COLO668 (cell line): Measurements from ENCODE around the gene TGFBR3.
"Not testable (repeated sequence)": the region's sequence is repeated elsewhere in the genome, so short reads cannot be mapped to it uniquely, and the experiment has no call there.

Experiments
- DNase-seq: peaks from one replicate; lab custom pipeline; 2025; ENCODE audit not compliant: unreplicated experiment; lab: John Stamatoyannopoulos, UW

TGFBR3 gene

DNA sequence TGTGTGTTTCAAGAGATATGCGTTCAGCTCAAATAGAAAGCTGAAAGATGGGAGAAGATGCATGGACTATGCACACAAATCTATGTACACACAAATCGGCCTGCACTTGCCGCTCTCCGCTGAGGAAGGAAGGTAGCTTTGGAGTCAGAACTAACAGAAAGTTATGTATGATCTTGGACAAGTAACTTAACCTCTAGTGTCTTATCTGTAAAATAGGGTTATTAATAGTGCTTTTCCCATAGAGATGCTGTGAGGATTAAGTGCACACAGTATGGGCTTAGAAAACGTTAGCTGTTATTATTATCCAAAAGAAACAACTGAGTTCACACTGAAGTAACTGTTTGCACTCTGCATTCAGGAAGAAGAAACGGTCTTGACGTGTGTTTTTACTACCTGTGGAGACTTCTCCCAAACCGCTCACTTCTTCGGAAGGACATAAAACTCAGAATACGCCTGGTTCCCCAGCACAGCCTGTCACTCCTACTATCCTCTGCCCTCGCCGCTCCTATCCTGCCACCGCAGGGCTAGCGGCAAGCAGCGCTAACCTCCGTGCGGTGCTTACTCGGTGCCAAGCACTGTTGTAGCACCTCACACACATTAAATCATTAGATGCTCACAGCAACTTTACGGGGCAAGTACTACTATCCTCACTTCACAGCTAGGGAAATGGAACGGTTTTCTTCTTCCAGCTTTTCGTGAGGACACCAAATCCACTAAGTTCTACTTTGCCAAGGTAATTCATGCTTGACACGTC, 1.3 kb downstream of the TGFBR3 start:
- DNase-seq: peak; percentile 26

DNA sequence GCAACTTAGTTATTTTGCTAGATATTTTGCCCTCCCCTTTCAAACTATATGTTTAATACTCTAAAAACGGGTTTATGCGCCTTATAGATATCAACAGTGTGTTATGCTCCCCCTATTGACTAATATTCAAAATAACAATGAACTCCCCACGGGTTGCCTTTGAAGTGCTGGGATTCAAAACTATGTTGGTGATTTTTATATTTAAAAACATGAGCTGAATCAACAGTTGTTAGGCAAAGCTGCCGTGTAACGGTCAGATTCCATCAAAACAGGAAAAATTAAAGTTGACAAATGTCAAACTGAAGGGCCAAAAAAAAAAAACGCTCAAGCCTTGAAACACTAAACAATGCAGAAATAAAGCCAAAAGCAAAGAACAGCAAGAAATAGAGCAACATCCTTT, 2.5 kb downstream of the TGFBR3 start:
- no peak for DNase-seq

GRCh38 chr1:91881280-91881679, 4.7 kb downstream of the TGFBR3 start:
- DNase-seq: no peak

- no peak for DNase-seq
Measured at GRCh38 chr1:91879733-91880132, 6.2 kb downstream of the TGFBR3 start.

GRCh38 chr1:91877574-91878208, 8.3 kb downstream of the TGFBR3 start:
- DNase-seq: no peak

DNA sequence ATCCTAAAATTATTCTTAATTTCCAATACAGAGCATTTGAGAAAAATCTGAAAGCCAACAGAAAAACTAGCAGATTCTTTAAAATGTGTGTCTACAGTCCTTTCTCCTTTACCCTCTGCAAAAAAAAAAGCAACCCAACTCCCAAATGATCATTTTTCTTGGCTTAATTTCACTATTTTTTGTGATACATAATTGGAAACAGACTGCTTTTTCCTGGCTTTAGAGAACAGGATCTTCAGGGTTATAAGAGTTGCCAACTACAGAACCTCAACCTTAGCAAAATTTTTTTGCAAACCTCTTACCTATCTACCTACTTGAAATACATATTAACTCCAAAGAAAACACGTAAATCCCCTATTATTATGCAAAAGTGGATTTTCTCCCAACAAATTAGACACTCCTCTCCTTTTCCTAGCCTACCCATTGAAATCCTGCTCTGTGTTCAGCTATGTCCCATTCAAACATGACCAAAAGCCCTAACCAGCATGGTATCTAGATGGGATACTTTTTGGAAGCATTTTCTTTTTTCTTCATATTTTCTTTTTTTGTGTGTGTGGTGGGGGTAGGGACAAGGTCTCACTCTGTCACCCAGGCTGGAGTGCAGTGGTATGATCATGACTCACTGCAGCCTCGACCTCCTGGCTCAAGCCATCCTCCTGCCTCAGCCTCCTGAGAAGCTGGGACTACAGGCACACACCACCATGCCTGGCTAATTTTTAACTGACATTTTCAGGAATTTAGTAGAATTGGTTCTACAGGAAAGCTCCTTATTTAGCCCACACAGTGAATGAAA, 9.0 kb downstream of the TGFBR3 start:
- no peak for DNase-seq

DNA sequence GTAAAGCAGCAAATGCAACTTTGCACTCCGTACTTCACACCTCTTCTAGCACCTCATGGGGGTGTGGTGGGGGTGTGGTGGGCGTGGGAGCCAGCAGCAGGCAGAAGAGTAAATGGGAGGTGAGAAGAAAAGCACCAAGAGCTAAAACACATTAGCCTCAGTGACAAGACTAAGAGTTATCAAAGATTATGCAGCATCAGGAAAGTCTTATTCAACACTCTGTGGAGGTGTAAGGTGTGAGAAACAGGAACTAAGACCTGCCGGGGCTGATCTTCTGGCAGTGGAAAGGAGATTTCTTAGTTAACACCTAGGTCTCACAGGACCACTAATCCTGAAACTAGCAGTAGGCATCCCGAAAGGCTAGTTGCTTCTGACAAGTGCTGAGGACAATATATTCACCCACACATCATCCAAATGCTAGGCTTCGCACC, 9.9 kb downstream of the TGFBR3 start:
- DNase-seq: no peak

- no peak for DNase-seq
Measured at GRCh38 chr1:91874167-91874566, 11.8 kb downstream of the TGFBR3 start.

GRCh38 chr1:91872559-91873081, 13.3 kb downstream of the TGFBR3 start:
- DNase-seq: no peak

DNA sequence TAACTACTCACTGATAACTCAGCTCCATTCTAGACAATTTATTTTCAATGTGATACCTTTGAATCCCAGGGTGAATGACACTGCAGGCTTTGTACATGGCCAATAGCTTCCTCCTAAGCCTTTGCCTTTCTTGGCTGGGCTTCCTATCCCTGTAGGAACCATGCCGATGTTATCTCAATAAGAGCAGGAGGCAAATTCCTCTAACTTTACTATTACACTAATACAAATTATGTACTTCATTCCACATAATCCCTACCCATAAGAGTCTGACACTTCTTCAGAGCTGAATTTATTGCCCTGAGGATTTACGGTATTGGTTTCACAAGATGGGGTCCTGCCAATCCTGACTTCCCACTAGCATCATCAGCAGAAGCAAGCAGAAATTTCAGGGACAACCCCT, 14.0 kb downstream of the TGFBR3 start:
- DNase-seq: no peak

DNA sequence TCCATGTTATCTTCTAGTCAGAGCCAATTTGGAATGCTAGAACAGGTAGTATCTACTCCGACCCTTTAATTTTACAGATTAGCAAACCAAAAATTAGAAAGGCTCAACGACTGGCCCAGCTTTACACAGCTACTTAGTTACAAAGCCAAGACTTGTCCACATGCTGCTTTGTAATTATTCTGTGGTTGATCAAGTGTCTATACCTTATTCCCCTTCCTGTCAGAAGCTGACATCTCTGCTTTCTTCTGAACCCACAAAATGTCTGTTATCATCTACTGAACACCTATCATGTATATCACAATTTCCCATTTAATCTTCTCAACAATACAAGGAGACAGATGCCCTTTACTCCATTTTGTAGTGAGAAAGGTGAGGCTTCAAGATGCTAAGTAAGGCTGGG, 15.6 kb downstream of the TGFBR3 start:
- DNase-seq: no peak

GRCh38 chr1:91866425-91866824, 19.5 kb downstream of the TGFBR3 start:
- no peak for DNase-seq

GRCh38 chr1:91864017-91864700, 21.8 kb downstream of the TGFBR3 start:
- DNase-seq: no peak

DNA sequence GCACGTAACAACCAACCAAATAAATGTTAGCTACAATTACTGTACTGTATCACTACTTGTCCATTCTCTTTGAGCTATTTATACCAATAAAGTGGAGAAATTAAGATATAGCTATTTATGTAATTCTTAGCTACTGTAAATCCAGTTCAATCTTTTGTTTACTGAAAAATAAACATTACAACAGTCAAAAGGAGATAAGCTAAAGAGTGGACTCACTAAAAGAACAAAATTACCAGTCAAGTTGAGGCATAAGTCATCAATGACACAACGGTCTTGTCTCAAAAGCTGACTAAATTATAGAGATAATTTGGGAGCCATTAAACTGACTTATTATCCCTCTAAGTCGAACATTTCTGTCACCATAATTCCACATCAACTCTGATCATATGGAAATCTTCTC, 22.5 kb downstream of the TGFBR3 start:
- no peak for DNase-seq

DNA sequence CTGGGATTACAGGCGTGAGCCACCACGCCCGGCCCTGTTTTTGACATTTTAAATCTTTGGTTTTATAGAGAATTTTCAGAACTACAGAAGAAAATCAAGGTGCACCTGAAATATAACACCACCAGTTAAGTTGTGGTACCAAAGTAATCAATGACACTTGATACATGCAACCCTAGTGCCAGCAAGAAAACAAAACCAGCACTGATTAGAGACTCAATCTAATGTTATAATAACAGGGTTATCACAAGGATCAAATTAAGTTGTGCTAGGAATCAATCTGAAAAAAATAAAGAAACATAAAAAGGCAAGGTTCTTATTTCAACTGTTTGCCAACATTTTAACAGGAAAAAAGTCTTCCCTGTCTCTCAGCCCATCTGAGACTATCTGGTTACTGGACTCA, 23.8 kb downstream of the TGFBR3 start:
- no peak for DNase-seq

DNA sequence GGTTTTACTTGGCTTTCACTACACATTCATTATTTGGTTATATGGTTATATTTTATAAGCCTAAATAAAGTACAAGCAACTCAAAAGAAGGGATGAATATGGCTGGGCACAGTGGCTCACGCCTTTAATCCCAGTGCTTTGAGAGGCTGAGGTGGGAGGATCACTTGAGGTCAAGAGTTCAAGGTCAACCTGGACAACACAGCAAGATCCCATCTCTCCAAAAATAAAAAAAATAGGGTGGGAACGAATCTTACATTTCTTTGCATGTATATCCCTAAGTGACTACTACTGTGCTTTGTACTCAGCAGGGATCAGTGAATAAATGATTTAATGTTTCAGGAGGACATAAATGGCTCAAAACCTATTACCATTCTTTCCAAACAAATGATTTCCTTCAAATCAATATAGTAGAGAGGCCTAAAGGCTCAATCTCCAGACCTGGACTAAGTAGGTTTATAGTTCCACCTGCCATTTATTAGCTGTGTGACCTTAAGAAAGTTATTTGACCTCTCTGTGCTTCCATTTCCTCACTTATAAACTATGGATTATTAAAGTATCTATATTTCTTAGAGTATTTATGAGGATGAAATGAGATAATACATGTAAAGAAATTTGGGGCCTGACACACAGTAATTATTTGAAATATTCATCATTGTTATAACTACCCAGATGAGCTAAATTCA, 28.3 kb downstream of the TGFBR3 start:
- DNase-seq: no peak

- no peak for DNase-seq
Measured at GRCh38 chr1:91856996-91857395, 29.0 kb downstream of the TGFBR3 start.

GRCh38 chr1:91854852-91855534, 31.0 kb downstream of the TGFBR3 start:
- no peak for DNase-seq

GRCh38 chr1:91853397-91853796, 32.6 kb downstream of the TGFBR3 start:
- no peak for DNase-seq

- DNase-seq: not testable (repeated sequence)
Measured at GRCh38 chr1:91852011-91852410, 33.9 kb downstream of the TGFBR3 start.
